HG03108 (cell line): ENCODE measurements around the gene PAMR1.
"Not testable (repeated sequence)": the region's sequence is repeated elsewhere in the genome, so short reads cannot be mapped to it uniquely, and the experiment has no call there.

Source experiments
- ATAC-seq: cut with Tn5 transposase; IDR thresholded peaks from one replicate; pipeline ENCODE4 v1.9.1; 2021; ENCODE audit warnings: moderate library complexity; ENCODE audit not compliant: unreplicated experiment

The PAMR1 gene, protein sequence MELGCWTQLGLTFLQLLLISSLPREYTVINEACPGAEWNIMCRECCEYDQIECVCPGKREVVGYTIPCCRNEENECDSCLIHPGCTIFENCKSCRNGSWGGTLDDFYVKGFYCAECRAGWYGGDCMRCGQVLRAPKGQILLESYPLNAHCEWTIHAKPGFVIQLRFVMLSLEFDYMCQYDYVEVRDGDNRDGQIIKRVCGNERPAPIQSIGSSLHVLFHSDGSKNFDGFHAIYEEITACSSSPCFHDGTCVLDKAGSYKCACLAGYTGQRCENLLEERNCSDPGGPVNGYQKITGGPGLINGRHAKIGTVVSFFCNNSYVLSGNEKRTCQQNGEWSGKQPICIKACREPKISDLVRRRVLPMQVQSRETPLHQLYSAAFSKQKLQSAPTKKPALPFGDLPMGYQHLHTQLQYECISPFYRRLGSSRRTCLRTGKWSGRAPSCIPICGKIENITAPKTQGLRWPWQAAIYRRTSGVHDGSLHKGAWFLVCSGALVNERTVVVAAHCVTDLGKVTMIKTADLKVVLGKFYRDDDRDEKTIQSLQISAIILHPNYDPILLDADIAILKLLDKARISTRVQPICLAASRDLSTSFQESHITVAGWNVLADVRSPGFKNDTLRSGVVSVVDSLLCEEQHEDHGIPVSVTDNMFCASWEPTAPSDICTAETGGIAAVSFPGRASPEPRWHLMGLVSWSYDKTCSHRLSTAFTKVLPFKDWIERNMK

DNA sequence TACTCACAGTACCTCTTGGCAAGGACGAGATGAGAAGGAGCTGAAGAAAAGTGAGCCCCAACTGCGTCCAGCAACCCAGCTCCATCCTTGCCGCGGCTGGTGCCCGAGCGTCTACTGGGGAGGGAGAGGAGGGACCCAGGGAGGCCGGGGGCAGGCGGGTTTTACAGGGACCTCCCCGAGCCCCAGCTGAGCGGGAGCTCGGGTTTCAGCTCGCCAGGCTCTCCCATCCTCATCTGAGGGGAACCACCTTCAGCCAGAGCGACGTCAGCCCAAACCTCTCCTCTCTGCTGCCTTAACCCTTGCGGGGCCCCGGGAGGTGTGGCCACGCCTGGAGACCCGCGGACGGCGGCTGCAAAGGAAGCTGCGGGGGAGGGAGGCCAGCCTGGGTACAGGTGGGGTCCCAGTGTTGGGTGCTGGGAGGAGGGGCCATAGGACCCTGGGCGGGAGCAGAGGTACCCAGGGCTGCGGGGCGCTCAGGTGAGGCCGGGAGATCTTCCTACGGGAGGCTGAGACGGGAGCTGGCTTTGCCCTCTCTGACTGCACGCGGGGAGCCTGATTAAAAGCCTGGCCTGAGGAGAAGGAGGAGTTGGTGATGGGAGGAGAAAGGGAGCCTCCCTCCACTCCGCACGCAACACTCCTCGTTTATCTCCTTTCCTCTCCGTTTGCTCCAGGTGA is at the start of gene PAMR1:
TSS of gene PAMR1 (minus strand) at position 116 of the 675 bp plus-strand sequence. CDS start at position 85, 31 bp downstream.
- ATAC-seq, result no peak

DNA sequence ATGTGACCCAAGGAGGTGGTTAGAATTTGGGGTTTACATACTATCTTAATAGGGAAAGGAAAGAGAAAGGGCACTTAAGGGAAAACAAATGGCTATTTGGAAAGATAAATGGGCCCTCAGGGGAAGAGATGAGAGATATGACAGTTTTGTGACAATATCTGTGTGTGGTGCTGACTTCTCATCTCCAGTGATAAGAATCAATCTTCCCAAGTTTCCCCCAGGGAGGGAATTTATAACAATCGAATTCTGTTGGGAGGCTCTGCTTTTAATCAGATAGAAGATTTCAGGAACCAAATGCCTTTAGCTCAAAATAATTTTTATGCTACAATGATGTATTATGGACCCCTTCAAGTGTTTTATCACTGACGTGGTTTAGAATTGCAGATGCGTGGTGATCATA is 46.3 kb upstream of the PAMR1 start:
- ATAC-seq, result no peak

DNA sequence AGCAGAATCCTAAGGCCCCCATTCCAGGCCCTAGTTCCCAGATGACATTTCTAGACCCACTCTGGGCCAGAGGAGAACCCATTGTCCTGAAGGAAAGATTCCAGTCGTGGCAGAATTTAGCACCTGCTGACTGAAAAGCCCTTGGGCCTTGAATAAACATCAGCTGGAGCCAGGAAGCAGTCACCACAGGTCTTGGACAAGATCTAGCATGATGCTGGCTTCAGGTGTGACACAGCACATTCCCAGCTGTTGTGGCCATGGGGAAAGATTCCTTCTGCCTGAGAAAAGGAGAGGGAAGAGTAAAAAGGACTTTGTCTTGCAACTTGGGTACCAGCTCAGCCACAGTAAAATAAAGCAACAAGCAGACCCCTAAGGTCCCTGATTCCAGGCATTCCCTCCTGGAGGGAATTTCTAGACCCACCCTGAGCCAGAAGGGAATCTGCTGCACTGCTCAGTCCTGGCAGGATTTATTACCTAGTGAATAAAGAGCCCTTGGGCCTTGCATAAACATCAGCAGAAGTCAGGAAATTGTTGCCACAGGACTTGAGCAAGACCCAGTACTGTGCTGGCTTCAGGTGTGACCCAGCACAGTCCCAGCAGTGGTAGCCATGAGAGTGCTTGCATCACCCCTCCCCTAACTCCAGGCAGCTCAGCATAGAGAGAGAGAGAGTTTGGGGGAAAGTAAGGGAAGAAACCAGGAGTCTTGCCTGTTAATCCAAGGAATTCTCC is 42.5 kb upstream of the PAMR1 start:
- no peak for ATAC-seq

DNA sequence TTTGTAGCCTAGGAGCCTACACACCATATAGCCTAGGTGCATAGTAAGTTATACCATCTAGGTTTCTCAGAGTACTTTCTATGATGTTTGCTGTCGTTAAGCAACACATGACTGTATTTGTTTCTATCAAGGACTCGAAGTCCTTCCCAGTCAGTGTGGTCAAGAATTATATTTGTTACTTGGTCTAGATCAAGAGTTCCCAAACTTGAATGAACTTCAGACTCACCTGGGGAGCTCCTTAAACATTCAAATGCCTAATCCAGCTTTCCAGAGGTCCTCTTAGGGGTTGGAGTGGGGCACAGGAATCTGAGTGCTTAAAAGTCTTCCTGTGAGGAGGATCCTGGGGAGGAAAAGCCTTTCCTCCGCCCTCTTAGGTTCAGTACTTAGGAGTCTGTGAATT is 41.5 kb upstream of the PAMR1 start:
- no peak for ATAC-seq

DNA sequence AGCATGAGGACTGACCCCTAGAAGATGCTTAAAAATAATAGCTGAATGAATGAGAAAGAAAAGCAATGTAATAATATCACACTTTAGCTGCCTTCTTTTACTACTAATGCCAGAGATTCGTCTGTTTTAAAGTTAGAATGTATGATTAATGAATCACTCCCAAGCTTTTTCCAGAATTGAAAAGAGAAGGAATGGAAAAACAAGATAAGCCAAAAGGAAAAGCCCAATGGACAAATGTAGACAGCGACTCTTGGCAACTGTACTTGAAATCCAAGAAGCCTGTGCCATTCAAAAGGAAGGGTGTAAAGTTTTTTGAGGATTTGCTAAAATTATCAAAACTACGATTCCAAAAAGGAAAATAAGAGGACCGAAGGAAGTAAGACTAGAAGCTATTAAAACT is 40.8 kb upstream of the PAMR1 start:
- ATAC-seq, result no peak

DNA sequence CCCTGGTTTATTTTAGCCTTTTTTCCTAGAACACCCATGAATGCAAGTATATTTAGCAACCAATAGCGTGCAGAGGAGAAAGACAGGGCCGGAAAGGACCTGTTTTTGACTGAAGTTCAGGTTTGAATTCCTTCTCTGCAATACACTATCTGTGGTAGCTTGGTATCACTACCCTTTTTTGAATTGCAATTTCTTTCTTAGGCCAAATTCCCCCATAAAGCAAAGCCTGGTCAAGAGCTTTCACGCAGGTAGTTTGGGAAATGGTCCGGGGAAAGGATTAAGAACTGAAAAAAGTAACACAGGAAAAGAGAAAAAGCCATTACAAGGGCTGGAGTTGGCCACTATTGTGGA is 38.8 kb upstream of the PAMR1 start:
- no peak for ATAC-seq

DNA sequence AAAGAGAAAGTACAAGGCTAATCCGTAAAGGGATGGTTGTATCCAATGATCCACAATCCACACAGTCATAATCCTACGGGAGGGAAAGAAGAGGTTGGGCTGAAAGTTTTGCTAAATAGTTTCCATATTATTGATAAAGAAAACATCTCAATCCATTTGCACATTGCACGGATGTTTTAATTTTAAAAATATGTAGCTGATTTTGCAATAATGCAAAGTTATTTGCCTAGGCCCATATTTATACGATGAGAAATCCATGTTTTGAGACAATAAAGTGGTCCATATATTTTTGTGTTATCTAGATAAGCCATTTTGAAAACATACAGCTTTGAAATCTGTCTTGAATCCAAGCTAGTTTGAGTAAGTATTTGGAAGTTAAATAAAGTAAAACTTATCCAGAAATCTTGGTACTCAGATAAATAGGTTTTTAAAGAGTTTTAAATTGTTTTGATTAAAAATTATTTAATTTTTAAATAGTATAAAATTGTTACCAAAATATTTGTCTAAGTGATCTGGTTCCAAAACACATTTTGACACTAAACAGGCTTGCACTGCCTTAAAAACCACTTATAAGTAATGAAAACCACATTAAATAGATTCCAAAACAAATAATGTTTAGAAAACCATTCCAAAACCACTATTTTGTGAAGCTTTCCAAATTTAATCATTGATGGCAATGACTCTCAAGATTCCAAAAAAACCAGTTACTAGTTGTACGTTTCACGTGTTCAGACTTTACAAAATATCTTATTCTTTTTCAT is 38.2 kb upstream of the PAMR1 start:
- ATAC-seq, result no peak

DNA sequence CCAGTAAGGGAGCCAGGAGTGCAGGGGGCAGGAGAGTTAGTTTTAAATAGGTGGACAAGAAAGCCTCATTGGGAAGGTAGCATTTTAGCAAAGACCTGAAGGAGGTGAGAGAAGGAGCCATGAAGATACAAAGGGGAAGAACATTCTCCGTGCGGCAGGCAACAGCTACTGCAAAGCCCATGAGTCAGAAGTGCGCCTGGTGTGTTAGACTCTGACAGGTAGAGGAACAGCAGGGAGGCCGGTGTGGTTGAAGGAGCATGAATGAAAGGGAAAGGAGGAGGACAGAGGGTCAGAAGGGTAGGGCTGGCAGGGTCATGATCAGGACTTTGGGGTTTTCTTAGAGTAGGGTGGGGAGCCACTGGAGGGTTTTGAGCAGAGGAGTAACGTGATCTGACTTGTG is 34.5 kb upstream of the PAMR1 start:
- ATAC-seq, result no peak

DNA sequence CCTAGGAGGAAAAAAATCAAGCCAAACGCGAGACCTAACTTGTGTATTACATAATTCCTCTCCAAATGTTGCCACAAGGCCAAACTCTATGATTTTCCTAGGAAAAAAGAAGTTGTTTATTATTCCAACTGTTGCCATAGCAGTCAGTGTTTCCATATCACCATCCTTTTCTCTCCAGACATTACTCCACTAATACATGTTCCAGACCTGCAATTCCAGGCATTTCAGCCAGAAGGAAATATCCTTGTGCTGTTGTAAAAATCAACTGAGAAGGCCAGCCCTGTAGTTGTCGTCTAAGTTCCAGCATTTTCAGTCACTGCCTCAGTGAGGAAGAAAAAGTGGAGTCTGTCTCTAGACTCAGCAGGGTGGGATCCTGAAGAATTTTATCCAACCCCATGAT is 33.1 kb upstream of the PAMR1 start:
- ATAC-seq, result no peak

DNA sequence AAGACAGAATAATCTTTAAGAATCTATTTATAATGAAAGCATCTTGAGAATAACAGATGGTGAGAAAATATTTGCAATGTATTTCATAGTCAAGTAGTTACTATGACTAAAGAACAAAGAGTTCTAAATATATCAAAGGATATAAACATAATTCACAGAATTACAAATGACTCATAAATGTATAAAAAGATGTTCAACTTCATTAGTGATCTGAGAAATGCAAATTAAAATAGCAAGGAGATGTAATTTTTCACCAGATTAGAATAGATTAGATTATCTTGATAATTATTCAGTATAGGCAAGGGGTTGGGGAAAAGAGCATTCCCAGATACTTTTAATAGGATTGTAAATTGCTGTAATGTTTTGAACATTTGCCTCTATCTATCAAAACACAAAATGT is 30.1 kb upstream of the PAMR1 start:
- no peak for ATAC-seq

DNA sequence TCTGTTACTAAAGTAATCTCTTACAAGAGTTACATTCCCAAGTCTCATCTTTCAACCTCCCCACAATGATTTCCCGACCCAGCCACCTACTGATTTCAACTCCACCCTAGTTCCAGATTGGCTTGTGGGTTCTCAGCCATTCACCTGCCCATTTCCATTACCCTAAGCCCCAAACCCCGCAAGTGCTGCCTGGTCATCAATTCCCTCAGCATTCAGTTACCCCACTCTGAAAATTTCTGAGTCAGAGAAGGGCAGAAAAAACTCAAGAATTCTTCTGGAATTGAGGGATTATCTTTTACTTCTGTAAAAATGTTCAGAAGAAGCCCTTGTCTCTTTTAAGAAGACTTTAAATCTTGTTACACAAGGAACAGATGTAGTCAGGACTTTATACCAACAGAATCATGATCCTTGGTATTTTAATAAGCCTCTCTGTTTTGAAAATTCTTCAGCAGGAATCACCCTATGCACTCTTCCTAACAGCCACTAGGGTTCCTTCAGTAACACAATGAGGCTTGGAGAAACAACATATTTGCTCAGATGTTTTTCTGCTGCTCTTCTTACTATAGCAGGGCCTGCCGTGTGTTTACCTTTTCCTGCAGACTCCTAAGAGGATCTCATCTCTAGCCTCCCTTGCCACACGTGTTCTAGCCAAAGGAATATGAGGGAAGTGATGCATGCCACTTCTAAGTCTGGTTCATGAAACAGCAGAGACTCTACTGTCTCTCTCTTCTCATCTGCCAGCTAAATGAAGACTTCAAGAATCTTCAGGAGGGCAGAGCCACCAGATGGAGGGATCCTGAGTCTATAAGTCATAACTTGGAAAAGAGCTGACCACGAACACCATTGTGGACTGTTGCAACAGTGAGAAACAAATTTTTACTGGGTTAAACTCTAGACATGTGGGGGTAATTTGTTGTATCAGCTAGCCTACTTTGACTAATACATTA is 29.3 kb upstream of the PAMR1 start:
- no peak for ATAC-seq

DNA sequence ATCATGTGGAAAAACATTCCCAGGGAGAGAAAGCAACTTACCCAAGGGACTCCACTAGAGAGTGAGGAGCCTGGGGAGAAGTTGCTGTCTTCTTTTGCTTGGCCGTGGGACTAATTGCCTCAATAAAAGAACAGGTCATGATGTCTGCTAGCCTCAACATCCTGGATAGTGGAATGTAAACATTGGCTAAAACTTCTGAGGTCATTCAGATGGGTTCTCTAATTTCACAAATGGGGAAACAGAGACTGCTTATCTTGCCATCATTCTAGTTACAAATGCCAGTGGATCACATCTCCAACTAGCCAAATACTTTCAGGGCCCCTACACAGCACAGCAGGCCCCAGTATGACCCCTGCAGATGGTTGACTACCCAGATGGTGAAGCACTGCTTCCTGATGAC is 28.4 kb upstream of the PAMR1 start:
- no peak for ATAC-seq

DNA sequence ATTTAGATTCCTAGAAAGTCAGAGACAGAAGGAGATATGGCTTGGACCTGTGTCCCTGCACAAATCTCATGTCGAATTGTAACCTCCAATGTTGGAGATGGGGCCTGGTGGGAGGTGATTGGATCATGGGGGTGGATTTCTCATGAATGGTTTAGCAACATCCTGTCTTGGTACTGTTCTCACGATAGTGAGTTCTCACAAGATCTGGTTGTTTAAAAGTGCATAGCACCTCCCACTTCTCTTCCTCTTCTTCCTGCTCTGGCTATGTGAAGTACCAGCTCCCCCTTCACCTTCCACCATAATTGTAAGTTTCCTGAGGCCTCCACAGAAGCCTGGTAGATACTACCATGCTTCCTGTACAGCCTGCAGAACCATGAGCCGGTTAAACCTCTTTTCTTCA is 27.6 kb upstream of the PAMR1 start:
- ATAC-seq, result no peak

DNA sequence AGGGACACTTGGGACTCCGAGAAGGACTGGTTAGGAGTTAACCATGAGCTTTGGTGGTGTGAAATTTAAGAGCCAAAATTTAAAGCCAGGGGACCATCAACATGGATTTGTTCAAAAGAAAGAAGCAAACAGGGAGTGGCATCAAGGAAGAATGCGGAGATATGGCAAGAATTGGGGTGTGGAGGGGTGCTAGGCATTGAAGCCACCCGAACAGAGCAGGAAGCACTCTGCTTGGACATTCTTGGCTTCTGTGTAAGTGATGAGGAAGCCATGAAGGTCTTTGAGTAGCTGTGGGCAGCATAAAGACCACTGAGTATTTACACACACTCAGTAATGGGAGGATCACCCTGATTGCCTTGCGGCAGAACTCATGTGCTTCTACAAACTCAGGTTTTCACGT is 27.2 kb upstream of the PAMR1 start:
- ATAC-seq, result no peak

DNA sequence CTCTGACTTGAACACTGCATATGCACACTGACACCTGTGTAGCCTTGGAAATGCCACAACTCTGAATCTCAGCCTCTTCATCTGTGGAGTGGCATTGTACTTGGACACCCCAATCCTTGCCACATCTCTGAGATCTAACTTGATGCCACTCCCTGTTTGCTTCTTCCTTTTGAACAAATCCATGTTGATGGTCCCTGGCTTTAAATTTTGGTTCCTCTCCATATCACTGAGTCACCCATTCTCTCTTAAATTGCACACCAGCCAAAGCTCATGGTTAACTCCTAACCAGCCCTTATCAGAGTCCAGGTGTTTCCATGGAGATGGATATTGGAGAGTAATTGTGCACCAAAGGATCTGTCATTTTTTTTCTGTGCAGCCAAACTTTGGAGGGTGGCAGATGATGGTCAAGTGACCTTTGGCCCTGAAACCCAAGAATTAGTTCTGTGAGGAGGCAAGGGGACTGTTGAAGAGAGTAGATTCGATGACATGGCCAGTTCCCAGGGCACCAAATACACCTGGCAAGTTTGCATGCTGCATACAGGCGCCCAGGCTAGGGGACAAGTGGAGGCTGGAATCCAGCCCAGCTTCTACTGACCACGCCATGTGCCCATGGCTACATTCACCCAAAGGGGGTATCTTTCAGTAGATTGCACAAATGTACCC is 25.1 kb upstream of the PAMR1 start:
- no peak for ATAC-seq

DNA sequence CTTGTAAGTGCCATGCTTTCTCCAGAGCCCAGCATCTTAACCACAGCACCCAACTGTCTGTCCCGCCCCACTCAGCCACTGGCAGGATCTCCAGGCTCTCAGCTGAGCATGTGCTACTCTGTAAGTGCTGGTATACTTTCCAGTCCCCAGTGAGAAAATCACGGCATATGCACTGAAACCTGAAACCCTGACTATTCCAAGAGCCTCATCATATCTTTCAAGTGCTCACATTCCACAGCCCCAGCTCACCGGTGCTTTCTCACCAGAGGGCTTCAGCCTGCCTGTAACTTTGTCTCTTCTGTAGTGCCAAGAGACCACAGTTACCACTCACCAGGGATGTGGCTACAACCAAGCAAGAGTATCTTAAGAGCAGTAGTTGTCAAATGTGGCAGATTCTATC is 24.4 kb upstream of the PAMR1 start:
- ATAC-seq, result no peak

DNA sequence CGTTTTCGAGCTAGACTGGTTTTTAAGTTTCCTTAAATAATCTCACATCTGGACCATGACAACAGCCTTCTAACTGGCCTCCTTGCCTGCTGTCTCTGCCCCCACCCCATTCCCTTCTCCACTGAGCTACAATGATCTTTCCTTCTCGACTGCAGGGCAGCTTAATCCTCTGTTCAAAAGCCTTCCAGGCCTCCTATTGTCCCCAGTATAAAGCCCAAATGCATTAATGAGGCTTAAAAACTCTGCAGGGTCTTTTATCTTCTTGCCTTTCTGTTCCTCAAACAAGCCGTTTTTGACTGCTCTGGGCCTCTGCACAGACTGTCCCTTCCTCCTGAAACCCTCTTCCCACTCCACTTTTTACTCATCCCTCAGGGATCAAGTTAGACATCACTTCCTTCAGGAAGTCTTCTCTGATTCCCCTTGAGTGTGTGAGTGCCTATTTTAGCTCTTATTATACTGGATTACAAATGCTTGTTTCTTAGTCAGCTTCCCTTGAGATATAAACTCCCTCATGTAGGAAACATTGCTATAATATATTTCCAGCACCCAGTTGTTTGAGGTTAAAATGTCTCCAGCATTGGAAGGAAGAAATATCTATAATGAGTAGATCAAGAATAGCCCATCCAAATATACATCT is 23.6 kb upstream of the PAMR1 start:
- no peak for ATAC-seq

DNA sequence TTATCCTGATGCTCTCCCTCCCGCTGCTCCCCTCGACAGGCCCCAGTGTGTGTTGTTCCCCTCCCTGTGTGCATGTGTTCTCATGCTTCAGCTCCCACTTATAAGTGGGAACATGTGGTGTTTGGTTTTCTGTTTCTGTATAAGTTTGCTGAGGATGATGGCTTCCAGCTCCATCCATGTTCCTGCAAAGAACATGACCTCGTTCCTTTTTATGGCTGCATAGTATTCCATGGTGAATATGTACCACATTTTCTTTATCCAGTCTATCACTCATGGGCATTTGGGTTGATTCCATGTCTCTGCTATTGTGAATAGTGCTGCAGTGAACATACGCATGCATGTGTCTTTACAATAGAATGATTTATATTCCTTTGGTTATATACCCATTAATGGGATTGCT is 22.6 kb upstream of the PAMR1 start:
- not testable (repeated sequence) for ATAC-seq

DNA sequence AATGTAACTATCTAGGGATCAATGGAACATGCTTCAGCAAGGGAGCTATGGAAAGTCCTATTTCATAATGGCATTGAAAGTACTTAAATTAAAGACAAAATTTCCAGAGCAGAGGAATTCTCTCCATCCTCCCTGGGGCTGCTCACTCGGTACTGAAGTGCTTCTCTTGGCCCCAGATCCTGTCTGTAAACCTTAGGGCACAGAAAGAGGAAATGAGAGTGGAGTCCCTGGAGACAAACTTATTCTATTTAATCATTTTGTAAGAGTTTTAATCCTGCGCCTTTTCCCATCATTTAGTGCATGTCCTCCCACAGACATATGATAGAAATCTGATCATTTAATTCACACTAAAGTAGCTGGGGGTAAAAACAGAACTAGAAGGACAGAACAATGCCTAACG is 20.9 kb upstream of the PAMR1 start:
- no peak for ATAC-seq
